GM18867 (cell line): ENCODE measurements around the gene OR2V2.

Experiments used
- ATAC-seq: cut with Tn5 transposase; IDR thresholded peaks from one replicate; pipeline ENCODE4 v1.9.1; 2021; ENCODE audit warnings: mild to moderate bottlenecking, moderate library complexity; ENCODE audit not compliant: unreplicated experiment

OR2V2 gene

DNA sequence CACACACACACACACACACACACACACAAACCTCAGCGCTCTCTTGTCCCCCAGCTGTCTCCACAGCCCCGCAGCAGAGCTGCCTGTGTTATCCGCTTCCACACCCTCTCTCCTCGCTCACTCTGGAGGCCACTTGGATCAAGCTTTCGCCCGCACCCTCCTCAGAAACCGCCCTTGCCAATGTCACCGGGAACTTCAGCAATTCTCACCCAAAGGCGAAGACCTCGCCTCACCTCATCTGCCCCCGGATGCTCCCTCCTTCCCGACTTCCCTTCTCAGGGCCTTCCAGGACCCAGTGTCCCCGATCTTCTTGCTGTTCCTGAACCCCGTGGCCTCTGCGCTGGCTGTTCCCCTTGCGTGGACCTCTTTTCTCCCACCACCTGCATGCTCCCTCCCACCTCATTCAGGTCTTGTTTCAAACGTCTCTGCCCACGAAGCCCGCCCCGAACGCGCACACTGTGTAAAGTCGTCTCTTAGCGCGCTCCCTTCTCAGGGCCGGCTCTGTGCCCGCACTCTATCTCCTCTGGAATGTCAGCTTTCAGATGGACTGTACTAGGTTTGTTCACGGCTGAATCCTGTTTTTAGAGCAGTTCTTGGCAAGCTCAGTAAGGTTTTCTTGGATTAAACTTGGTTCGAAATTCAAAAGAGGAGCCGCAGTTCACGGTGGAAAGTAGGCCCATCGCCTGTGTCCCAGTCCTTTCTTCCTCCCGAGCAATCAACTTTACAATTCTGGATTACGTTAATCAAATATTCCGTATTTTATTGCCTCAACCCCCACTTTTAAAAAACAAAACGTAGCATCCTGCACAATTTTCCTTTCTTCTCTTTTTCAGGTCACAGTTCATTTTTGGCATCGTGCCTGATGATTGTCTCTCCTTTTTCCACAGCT, 58.6 kb downstream of the OR2V2 start:
- no peak for ATAC-seq

DNA sequence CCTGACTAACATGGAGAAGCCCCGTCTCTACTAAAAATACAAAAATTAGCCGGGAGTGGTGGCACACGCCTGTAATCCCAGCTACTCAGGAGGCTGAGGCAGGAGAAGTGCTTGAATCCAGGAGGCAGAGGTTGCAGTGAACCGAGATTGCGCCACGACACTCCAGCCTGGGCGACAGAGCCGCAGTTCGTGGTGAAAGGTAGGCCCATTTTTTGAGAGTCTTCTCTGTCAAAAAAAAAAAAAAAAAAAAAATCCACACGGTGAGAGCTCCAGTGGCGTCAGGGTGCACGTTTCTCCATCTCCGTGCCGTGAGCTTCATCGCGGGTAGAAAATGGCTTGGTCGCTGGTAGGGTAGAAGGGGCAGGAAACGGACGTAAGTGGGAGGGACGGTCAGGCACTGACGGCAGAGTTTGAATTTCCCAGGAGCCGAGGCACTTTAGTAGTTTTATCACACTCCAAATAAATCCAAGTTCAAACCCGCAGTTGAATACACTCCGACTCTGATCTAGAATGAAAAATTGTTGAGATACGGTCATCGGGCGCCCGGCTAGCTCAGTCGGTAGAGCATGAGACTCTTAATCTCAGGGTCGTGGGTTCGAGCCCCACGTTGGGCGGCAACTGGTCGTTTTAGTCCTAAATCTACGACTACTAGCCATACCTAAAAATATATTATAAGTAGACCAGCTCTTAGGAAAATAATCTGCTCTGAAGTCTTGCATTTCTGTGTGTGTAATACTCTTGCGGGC, 60.0 kb downstream of the OR2V2 start:
- peak; percentile 33 for ATAC-seq

- ATAC-seq = no peak
These were observed 60.5 kb downstream of the OR2V2 start for GRCh38 chr5:181207960-181208253.
